HFFc6 (cell line): ENCODE measurements around the gene SETD6. TPM values are rescaled to one million over a fixed set of nuclear protein-coding genes. Genes with fewer than 3 reads are reported as not detected.

Experiments used
- DNase-seq: peaks from one replicate; pipeline ENCODE4 v3.0.0-alpha.2; 2018
- H3K27ac Mint-ChIP-seq: 2 replicates; pipeline ENCODE4 v1.8.0; 2020; ENCODE audit warnings: mild to moderate bottlenecking, mixed read lengths
- H3K27me3 Mint-ChIP-seq: 2 replicates; pipeline ENCODE4 v1.8.0; 2021; ENCODE audit warnings: mild to moderate bottlenecking, moderate library complexity, mixed read lengths; ENCODE audit not compliant: insufficient read depth
- H3K36me3 Mint-ChIP-seq: 2 replicates; pipeline ENCODE4 v1.8.0; 2021; ENCODE audit warnings: low read depth, mixed read lengths
- H3K4me1 Mint-ChIP-seq: 2 replicates; pipeline ENCODE4 v1.8.0; 2020; ENCODE audit warnings: low read depth, mixed read lengths
- H3K4me3 Mint-ChIP-seq: 2 replicates; pipeline ENCODE4 v1.8.0; 2020; ENCODE audit warnings: mild to moderate bottlenecking, moderate library complexity, mixed read lengths
- H3K9me3 Mint-ChIP-seq: 2 replicates; pipeline ENCODE4 v1.8.0; 2020; ENCODE audit warnings: mild to moderate bottlenecking, mixed read lengths
- CTCF ChIP-seq: fragments of 200-600 bp; sonication (generic); IDR thresholded peaks from 2 replicates; pipeline ENCODE4 v1.5.0; 2021; ENCODE audit warnings: antibody characterized with exemption, mild to moderate bottlenecking
- total RNA-seq, 6 experiments: library from RNA; stranded (reverse); fragmentation: NEBNext Ultra II Directional; extraction: Animal tissue kit (Norgen Biotek cat#: 25700); gene quantifications; 2 replicates in 1 of 6; 3 replicates in 5 of 6; pipeline ENCODE4 v1.2.3, GENCODE V29; 2021

SETD6 gene
- total RNA-seq, 6 experiments from 2014 or later: 1.8 to 3.5 (median 2.9) TPM

GRCh38 chr16:58472266-58472665, 43.1 kb upstream of the SETD6 start:
- Mint-ChIP-seq H3K9me3 (no peaks in the 10 kb centered on the region), H3K36me3 (no peaks in the 10 kb centered on the region), H3K4me3 (no peak overlapping the region), H3K4me1 (no peaks in the 10 kb centered on the region), H3K27ac (no peak overlapping the region), H3K27me3 (peaks cover 54% of the 10 kb centered on the region)
- DNase-seq: no peak
- no peak for TF ChIP-seq CTCF

- TF ChIP-seq CTCF: no peak
- no peak for DNase-seq
- H3K4me3 Mint-ChIP-seq: no peak overlapping the region; the same call in 1 of the 2 replicates
- no peaks in the 10 kb centered on the region for H3K9me3 Mint-ChIP-seq
- H3K27me3 Mint-ChIP-seq: peaks cover 50% of the 10 kb centered on the region
- H3K4me1 Mint-ChIP-seq: no peaks in the 10 kb centered on the region
- H3K36me3 Mint-ChIP-seq: no peaks in the 10 kb centered on the region
- H3K27ac Mint-ChIP-seq: no peak overlapping the region
These were observed 42.5 kb upstream of the SETD6 start for GRCh38 chr16:58472827-58473226.

GRCh38 chr16:58474296-58474695, 41.0 kb upstream of the SETD6 start:
- no peaks in the 10 kb centered on the region for H3K9me3 Mint-ChIP-seq
- no peaks in the 10 kb centered on the region for H3K4me1 Mint-ChIP-seq
- H3K4me3 Mint-ChIP-seq: no peak overlapping the region
- H3K27ac Mint-ChIP-seq: no peak overlapping the region
- H3K36me3 Mint-ChIP-seq: no peaks in the 10 kb centered on the region
- TF ChIP-seq CTCF: no peak
- H3K27me3 Mint-ChIP-seq: peaks cover 40% of the 10 kb centered on the region
- no peak for DNase-seq

- H3K36me3 Mint-ChIP-seq: no peaks in the 10 kb centered on the region
- no peak for DNase-seq
- no peaks in the 10 kb centered on the region for H3K4me1 Mint-ChIP-seq
- H3K4me3 Mint-ChIP-seq: no peak overlapping the region
- H3K27me3 Mint-ChIP-seq: peaks cover 43% of the 10 kb centered on the region
- no peak for TF ChIP-seq CTCF
- H3K27ac Mint-ChIP-seq: no peak overlapping the region
- H3K9me3 Mint-ChIP-seq: no peaks in the 10 kb centered on the region
These were observed 40.2 kb upstream of the SETD6 start for GRCh38 chr16:58475091-58475619.

DNA sequence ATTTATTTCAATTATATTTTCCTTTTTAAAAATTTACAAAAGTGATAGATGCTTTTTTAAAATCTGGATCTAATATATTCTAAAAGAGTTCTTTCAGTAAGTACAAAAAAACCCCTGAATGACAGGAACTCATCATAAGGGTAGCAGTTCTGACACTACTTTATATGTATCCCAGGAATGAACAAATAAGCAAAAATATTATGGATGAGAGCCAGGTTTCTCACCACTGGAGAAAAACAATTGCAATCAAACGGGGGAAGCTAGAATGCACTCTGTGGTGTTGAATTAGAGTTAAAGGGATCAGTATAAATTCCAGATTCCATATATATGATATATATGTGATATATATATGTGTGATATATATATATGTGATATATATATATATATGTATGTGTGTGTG, 38.5 kb upstream of the SETD6 start:
- Mint-ChIP-seq H3K27me3 (peaks cover 46% of the 10 kb centered on the region), H3K4me1 (no peaks in the 10 kb centered on the region), H3K27ac (no peak overlapping the region), H3K36me3 (no peaks in the 10 kb centered on the region), H3K9me3 (no peaks in the 10 kb centered on the region), H3K4me3 (no peak overlapping the region)
- DNase-seq: no peak
- no peak for TF ChIP-seq CTCF

DNA sequence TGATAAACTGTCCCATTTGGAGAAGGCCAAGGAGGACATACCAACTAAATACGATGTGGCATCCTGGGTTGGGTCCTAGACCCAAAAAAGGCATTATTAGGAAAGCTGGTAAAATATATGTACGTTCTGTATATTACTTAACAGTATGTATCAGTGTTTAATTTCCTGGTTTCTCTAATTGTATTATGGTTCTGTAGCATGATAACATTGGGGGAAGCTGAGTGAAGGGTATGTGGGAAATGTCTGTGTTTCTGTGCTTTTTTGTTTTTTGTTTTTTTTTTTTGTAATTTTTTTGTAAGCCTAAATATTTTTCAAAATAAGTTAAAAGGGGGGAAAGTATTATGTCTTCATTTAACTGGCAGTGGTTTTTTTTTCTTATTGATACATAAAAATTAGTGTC, 36.9 kb upstream of the SETD6 start:
- Mint-ChIP-seq H3K27ac (no peak overlapping the region), H3K9me3 (no peaks in the 10 kb centered on the region), H3K4me1 (0 out of 2 replicates have a peak, but pooled peaks cover 6% of the 10 kb centered on the region), H3K27me3 (peaks cover 34% of the 10 kb centered on the region), H3K36me3 (no peaks in the 10 kb centered on the region), H3K4me3 (no peak overlapping the region)
- DNase-seq: no peak
- no peak for TF ChIP-seq CTCF
